Ishikawa (cell line): ENCODE data around the gene DPYD.

Experiments
- RAD21 ChIP-seq: IDR thresholded peaks from 2 replicates; pipeline ENCODE4 v1.6.1; 2012; ENCODE audit warnings: low read depth
- REST ChIP-seq: IDR thresholded peaks from 2 replicates; pipeline ENCODE4 v1.6.1; 2012; ENCODE audit warnings: low read depth, mild to moderate bottlenecking
- TAF1 ChIP-seq: IDR thresholded peaks from 2 replicates; pipeline ENCODE4 v1.6.1; 2012; ENCODE audit warnings: low read depth, mild to moderate bottlenecking
- TCF12 ChIP-seq: IDR thresholded peaks from 2 replicates; pipeline ENCODE4 v1.6.1; 2012; ENCODE audit warnings: low read depth
- TEAD4 ChIP-seq: IDR thresholded peaks from 2 replicates; pipeline ENCODE4 v1.6.1; 2012
- TF ChIP-seq, protein P1 (sequence below): IDR thresholded peaks from 2 replicates; pipeline ENCODE4 v1.6.1; 2012
- TF ChIP-seq, protein P2 (sequence below): IDR thresholded peaks from 2 replicates; pipeline ENCODE4 v1.6.1; 2012

DNA sequence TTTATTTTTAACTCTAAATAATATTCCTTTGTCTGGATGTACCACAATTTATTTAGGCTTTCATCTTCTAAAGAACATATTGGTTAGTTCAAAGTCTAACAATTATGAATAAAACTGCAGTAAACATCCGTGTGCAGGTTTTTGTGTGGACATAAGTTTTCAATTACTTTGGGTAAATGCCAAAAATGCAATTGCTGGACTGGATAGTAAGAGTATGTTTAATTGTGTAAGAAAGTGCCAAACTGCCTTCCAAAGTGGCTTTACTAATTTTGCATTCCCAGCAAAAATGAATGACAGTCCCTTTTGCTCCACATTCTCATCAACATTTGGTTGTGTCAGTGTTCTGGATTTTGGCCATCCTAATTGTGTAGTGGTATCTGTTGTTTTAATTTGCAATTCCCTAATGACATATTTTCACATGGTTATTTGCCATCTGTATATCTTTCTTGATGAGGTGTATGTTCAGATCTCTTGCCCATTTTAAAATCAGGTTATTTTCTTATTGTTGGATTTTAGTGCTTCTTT is 113.8 kb downstream of the DPYD start:
- no peak for TF ChIP-seq REST
- no peak for TF ChIP-seq TCF12
- TF ChIP-seq, protein P1, sequence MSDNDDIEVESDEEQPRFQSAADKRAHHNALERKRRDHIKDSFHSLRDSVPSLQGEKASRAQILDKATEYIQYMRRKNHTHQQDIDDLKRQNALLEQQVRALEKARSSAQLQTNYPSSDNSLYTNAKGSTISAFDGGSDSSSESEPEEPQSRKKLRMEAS: no peak
- TF ChIP-seq TAF1: no peak
- TF ChIP-seq TEAD4: no peak
- no peak for TF ChIP-seq RAD21
- TF ChIP-seq, protein P2, sequence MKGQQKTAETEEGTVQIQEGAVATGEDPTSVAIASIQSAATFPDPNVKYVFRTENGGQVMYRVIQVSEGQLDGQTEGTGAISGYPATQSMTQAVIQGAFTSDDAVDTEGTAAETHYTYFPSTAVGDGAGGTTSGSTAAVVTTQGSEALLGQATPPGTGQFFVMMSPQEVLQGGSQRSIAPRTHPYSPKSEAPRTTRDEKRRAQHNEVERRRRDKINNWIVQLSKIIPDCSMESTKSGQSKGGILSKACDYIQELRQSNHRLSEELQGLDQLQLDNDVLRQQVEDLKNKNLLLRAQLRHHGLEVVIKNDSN: no peak
